ENCODE measurements around the gene LMTK2.

GRCh38 chr7:98228801-98229200, 122.1 kb downstream of the LMTK2 start:
- TF ChIP-seq YY1 (IDR thresholded peaks at IDR 0.05; ENCODE audit: insufficient read depth, insufficient read length) (no peak), ZNF274 (IDR thresholded peaks at IDR 0.05; ENCODE audit: low read depth, low read length) (no peak), SUZ12 (IDR thresholded peaks at IDR 0.05; ENCODE audit: extremely low read depth, insufficient read depth, insufficient read length) (no peak)
